ENCODE data around the gene INPP5A.
"Not testable (repeated sequence)": the region's sequence is repeated elsewhere in the genome, so short reads cannot be mapped to it uniquely, and the experiment has no call there.

Gene INPP5A

DNA sequence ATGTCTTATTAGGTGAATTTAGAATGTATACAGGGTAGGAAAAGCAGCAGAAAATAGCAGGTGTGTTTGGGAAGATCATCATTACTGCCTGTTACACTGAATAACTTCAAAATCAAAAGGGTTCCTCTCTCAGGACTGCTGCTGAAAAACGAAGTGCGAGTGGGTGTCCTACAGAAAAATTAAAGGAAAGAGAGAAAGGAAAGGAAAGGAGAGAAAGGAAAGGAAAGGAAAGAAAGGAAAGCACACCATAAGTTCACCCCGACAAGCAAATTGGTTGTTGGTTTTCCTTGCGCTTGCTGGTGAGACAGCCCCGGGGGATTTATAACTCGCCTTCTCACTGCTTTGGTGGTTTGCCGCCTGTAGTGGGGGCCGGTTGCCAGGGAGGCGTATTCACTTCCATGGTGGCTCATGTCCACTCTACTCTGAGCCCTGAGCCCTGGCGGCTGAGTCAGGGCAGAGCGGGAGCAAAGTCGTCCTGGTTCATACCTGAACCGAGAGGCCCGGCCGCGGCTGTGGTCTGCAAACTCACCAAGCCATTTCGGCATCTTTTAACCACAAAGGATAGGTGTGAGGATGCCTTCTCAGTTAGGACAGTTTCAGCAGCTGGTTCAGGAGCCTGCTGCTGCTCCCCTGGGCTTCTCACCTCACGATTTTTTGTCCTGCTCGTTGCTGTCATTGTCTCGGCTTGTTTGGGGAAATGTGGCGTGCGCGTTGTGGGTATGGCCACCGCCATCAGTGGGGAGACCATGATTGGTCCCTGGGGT is 26.1 kb downstream of the INPP5A start:
- no peak for DNase-seq (ENCODE audit: low read depth)

DNA sequence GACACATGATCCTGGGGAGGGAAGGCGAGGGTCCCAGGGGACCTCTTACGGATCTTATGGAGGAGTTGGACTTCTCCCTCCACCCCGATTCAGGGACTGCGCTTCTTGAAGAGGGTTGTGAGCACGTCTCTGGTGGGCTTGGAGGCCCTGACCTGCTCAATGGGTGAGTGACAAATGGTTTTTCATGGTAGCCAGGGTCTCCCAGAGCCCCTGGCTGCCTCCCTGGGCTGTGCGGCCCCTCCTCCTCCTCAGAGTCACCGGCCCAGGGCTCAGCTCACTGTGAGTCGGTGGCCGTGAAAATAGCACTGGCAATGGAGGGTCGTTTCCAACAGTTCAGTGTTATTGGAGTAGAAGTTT is 26.6 kb downstream of the INPP5A start:
- DNase-seq (ENCODE audit: low read depth) = no peak

DNA sequence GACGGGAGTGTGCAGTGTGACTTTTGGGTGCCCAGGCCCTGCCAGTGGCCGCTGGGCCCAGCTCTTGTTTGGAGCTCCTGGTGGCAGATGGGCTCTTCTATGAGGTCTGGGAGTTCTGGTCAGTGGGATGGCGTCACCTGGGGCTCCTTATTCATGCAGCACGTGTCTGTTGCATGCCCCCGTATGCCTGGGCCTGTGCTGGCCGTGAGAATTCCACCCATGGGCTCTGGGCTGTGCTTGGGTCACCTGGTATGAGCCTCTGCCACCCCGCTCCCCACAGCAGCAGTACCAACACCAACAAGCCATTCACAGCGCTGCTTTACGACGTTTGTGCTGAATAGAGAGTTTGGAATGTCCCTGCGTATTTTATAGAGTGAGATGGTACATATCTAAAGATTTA is 27.1 kb downstream of the INPP5A start:
- no peak for DNase-seq (ENCODE audit: low read depth)

DNA sequence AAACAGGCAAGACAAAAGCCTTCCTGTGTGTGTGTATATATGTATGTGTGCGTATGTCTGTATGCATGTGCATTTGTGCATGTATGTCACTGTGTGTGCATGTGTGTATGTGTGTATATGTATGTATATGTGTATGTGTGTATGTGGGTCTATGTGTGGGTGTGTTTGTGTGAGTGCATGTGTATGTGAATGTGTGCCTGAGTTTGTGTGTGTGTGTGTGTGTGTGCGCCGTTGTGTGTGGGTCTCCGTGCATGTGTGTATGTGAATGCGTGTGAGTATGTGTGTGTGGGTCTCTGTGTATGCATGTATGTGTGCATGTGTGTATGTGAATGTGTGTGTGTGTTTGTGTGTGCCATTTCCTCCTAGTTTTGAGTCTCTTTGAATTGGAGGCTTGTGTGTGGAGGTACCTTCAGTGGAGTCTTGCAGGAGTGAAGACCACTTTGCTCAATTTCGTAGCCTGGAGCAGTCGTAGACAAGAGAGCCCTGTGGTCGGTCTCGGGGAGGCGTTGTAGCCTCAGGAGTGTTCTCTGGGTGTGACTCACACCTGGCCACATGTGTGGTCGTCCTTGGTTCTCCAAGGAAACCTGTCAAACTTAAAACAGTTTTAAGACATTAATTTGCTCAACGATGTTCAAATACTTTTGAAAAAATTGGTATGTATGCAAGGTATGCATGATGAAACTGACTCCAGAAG is 28.1 kb downstream of the INPP5A start:
- DNase-seq (ENCODE audit: low read depth) = no peak

DNA sequence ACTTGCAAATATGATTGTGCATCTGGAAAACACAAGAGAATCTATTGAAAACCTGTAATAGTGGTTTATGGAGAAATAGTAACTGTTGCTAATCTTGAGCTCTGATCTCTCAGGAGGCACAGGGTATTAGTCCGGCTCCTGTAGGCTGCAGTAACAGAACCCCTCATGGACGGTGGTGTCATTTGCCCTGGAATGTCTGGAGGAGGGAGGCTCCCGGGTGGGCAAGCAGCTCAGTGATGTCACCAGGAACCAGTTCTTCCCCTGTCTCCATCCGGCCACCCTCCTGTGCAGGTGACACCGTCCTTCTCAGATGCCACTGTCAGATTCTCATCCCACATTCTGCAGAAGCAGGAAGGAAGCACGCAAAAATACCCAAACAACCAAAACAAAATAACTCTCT is 29.3 kb downstream of the INPP5A start:
- no peak for DNase-seq (ENCODE audit: low read depth)

DNA sequence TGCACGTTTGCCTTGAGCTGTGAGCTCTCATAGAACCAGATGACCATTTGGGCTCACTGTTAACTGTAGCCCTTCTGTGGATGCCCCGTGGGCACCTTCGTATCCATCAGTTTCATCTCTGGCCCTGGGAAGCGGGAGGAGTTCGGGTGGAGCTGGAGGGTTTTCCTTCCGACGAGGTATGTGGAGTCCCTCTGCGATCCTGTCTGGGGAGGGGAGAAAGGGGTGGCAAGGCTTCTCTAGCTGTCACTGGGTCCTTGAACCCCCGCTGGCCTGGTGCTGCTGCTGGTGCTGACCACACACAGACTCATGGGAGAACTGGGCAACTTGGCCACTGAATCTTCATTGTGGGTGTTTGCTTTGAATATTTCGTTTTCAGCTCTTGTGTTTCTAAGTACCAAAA is 32.7 kb downstream of the INPP5A start:
- no peak for DNase-seq (ENCODE audit: low read depth)

DNA sequence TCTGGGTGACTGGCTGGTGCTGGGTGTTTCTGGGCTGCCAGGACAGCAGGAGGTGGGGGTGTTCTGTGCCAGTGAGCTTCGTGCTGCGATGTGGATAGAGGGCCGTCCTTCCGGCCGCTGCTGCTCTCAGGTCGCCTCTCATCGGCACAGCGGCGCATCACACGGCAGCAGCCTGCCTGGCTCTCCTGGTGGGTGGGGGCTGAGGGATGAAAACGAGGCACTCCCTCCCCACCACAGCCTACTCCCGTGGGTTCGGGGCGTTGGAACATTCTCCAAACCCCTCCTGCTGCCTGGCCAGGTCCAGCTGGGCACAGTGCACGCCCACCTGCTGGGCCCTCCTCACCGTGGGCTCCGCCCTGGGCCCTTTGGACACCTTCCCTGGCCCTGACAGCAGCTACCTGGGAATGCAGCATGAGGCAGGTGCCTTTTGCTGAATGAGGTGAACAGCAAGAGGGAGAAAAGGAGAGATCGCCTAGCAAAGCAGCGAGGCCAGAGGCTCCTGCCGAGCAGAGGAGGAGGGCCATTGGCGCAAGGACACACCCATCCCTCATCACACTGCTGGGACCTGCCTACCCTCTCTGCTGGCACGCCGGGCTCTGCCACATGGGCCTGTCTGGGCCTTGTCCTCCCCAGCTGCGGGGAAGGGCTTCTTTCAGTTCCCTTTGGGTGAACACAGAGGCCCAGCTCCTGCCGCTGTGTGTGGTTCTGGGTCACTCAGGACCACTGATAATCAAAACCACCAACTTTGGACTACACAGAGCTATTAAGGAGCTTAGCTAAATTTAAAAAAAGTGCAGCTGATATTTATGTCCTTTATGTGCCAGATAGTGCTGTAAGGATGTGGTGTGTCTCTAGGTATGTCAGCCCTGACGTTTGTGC is 33.4 kb downstream of the INPP5A start:
- no peak for DNase-seq (ENCODE audit: low read depth)

DNA sequence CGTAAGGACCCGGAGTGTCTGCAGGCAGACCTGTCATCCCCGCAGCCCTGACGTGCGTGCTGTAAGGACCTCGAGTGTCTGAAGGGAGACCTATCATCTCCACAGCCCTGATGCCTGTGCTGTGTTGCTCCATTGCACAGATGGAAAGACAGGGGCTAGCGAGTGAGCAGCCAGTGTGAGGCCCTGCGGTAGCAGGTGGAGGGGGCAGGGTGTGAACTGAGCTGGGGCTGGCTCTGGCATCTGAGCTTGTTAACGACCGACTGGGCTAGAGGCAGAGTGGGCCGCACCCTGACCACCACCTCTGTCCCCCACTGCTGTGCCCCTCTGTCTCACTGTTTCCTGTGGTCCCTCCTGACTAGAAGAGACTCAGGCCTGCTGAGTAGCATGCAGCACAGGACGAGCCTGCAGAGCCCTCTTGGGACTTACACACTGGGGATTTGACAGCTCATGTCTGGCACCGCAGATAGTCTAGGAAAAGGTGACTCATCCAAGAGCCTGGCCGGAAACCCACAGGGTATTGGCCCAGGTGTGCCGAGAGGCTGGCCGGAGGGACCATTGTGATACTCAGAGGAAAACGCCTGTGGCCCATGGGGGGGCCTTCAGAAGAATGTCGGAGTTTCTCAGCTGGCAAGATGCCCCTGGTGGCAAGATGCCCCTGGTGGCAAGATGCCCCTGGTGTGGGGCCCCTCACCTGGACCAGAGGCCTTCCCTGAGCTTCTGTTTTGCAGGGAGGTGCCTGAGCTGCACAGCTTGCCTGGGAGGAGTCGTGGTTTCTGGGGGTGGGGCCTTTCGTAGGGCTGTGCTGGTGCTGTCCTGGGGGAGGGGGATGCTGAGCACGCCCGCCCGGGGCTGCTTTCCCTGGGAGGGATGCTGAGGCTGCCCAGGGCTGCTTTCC is 34.3 kb downstream of the INPP5A start:
- peak; percentile 22 for DNase-seq (ENCODE audit: low read depth)

DNA sequence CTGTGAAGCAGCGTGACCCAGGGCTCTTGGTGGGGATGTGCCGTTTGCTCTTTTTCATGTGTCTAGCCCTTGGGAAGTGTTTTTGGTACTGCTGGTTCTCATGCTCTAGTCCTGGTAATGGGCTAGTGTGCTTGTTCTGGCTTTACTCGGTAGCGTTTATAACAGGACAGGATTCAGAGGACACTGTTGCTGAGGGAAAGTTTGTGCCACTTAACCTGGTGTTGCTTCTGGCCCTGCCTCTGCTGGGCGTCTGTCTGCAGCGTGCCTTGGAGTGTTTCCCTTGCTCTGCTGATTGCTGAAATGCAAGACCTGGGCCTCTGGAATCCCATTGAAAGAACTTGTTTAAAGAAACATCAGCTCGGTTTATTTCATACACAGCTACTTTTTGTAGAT is 35.0 kb downstream of the INPP5A start:
- DNase-seq (ENCODE audit: low read depth) = no peak

DNA sequence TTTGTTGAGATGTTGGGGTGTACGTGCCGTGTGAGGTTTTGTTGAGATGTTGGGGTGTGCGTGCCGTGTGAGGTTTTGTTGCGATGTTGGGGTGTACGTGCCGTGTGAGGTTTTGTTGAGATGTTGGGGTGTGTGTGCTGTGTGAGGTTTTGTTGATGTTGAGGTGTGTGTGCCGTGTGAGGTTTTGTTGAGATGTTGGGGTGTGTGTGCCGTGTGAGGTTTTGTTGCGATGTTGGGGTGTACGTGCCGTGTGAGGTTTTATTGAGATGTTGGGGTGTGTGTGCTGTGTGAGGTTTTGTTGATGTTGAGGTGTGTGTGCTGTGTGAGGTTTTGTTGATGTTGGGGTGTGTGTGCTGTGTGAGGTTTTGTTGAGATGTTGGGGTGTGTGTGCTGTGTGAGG is 35.4 kb downstream of the INPP5A start:
- not testable (repeated sequence) for DNase-seq (ENCODE audit: low read depth)

DNA sequence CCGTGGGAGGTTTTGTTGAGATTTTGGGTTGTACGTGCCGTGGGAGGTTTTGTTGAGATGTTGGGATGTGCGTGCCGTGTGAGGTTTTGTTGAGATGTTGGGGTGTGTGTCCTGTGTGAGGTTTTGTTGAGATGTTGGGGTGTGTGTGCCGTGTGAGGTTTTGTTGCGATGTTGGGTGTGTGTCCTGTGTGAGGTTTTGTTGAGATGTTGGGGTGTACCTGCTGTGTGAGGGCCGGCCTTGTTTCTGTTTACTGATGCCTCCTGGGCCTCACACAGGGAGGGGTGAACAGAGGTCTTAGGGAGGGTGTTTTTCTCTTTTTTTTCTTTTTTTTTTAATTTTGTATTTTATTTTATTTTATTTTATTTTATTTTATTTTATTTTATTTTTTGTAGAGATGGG is 36.7 kb downstream of the INPP5A start:
- no peak for DNase-seq (ENCODE audit: low read depth)

DNA sequence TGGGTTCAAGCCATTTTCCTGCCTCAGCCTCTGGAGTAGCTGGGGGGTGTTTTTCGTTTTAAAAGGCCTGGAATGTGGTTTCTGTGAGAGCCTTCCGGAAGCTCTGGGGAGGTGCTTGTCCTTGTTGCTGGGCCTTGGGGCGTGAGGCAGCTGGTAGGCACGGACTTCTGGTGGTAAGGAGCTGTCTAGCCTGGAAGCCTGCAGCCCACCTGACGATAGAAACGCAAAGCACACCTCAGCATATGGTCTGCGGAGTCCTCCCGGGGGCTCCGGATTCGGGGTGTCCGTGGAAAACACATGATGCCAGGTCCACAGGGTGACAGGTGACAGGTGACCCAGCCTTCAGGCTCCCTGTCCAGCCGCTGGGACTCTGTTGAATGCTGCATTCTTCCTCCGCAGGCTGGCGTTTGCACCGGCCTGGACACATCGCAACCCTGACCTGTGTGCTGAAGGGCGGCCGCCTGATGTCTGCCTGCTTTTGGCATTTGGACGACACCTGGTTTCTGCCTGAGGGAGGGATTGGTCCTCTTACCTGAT is 37.3 kb downstream of the INPP5A start:
- no peak for DNase-seq (ENCODE audit: low read depth)

DNA sequence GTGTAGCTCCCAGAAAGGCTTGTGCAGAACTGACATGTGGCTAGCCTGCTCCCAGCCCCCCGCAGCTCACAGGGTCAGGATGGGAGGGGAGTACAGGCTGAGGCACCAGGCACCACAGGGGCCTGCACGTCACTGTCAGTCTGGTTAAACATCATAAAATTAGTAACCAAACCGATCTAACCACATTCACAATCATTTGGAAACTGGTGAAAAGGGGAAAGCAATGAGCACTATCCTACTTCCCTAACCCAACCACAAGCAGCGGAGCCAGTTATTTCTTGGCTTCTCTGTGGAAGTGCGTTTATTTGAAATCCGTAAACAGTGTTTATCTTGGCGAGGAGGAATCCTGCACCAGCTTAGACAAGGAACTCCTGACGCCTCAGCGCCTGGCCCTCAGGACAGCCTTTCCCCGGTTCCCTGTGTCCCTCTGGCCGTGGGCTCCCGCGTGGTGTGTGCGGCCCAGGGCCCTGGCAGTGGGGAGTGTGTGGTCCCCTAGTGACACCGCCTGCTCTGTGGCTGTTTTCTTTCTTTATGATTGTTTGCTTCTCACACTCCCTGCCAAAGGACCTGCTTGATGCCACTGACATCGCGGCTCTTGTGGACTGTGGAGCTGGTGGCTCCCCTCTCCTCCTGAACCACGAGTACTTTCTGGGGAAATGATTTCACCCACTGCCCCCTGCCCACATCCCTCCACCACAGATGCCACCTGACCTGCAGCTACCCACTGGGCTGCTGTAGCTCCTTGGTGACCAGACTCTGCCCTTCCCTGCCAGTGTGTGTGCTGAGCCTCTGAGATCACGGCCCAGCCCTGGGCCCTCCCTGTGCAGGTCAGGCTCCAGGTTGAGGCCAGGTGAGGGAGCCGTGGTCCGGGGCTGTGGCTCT is 38.0 kb downstream of the INPP5A start:
- no peak for DNase-seq (ENCODE audit: low read depth)

DNA sequence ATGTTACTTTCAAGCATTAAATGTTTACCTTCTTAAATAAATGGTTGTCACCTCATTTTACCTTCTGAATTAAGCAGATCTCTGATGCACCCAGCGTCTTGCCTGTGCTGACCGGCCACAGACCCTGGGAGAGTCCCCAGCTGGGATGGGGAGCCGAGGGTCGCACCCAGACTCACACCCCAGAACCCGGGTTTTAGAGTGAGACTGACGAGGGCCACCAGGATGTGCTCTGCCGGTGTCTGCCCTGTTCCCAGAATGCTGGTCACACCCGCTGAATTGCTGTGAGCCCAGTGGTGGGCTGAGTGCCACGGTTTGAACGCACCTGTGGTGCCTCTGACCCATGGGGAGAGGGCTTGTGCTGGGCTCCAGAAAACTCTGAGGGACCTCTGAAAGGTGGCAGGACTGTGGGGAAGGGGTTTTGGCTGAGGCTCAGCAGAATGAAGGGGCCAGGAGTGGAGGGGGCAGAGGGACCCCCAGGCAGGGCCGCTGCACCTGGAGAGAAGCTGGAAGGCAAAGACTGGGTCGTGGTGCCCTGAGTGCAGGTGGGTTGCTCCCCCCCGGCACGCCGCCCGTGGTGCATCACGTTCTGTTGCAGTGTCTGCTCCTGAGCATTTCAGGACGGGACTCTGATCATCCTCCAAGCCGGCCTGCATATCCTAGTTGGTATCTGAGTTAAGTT is 39.2 kb downstream of the INPP5A start:
- DNase-seq (ENCODE audit: low read depth) = no peak

DNA sequence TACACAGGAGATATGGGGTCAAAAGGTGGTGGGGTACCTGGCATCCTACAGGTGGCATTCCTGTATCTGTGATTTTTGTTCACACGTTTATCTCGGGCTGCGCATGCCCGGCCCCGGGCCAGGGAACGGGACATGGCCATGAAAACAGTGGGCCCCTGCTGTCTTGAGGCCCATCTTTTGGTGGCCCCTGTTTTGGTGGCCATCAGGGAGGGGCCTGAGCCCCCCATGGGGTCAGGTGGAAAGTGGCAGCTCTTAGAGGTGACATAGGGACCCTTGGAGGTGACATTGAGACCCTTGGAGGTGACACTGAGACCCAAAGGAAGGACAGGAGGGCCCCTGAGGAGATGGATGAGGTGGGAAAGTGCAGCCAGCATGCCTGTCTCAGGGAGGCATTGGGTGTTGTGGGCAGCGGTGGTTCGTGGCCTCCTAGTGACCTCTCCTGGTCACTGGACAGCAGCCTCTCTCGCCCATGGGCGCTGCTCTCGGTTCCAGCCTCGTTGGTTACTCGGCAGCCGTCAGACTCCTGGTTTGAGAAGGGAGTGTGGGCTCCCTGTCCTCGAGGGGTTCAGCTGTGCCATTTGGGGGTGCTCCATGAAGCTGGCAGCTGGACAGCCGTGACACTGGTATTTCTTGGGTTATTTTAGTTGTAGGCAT is 39.9 kb downstream of the INPP5A start:
- DNase-seq (ENCODE audit: low read depth) = no peak

DNA sequence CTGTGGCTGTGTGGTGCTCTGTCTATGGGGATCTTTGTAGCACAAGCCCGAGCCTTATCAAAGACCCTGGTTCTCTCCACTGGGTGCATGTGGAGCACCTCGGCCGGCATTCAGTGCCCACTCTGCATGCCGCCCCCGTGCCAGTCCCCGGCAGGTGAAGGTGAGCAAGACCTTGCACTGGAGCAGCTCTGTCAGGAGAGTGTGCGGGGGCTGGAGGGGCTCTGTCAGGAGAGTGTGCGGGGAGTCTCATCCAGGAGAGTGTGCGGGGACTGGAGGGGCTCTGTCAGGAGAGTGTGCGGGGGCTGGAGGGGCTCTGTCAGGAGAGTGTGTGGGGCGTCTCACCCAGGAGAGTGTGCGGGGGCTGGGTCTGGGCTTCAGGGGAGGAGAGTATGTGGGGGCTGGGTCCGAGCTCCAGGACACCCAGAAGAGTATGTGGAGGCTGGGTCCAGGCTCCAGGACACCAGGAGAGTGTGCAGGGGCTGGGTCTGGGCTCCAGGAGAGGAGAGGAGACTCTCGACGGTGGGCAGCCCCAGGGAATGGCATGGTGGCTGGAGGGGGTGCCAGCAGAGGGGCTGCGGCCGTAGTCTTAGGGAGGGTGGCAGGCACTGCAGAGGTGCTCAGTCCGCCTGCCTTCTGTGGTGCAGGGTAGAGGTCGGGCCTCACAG is 40.8 kb downstream of the INPP5A start:
- no peak for DNase-seq (ENCODE audit: low read depth)

DNA sequence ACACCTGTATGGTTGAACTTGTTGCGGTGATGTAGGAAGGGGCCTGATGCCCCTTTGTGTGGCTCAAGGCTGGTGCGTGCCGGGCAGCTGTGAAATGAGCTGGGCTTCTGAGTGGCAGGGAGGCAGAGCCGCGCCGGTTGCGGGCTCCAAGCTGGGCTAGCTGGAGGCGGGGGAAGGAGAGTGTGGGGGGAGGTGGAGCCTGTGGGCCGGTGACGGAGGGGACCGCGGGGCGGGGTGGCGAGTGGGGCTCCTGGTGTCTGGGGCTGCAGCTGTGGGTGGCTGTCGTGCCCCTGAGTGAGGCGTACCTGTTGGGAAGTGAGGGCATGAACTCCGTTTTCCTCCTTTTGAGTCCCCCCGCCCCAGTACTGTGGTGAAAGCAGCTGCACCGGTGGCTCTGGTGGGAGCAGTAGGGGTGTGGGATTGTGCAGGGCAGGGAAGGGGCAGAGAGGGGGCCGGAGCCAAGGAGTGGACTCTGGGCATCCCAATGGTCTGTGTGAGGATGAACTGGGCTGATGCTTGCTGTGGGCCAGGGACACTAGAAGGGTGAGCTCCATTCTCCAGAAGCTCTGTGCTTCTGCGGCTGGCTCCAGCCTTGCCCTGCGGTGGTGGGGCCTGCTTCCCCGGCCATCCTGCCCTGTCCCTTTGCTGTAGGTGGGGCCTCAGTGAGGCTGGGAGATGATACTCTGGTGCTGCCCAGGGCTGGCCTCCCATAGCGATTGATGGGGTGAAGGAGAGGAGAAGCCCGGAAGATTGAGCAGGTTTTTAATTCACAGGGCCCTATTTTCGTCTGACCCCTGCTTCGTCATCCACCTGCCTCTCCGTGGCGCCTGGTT is 41.7 kb downstream of the INPP5A start:
- DNase-seq (ENCODE audit: low read depth) = no peak

DNA sequence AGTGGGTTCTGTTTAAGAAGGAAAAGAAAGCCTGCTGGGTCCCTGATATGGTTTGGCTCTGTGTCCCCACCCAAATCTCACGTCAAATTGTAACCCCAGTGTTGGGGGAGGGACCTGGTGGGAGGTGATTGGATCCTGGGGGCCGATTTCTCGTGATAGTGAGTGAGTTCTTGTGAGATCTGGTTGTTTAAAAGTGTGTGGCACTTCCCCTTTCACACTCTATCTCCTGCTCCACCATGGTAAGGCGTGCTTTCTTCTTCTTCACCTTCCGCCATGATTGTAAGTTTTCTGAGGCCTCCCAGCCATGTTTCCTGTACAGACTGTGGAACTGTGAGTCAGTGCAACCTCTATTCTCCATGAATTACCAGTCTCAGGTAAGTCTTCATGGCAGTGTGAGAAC is 42.6 kb downstream of the INPP5A start:
- no peak for DNase-seq (ENCODE audit: low read depth)
